NCI-H1417 (cell line): Measurements from ENCODE around the gene RBM45.
"Not testable (repeated sequence)": the region's sequence is repeated elsewhere in the genome, so short reads cannot be mapped to it uniquely, and the experiment has no call there.

Source experiments
- DNase-seq, 3 experiments: peaks; one replicate each; lab custom pipeline; 2025; lab: John Stamatoyannopoulos, UW

The RBM45 gene

GRCh38 chr2:178106053-178106452, 6.2 kb upstream of the RBM45 start:
- DNase-seq = no peak

GRCh38 chr2:178108176-178108575, 4.1 kb upstream of the RBM45 start:
- DNase-seq = no peak

- DNase-seq = peak; percentile 15 to 73 (median 42)
Measured at GRCh38 chr2:178109813-178110212, 2.4 kb upstream of the RBM45 start.

- peak in 2 of 3 experiments; percentile 5 to 17 for DNase-seq
Measured at GRCh38 chr2:178110681-178111080, 1.6 kb upstream of the RBM45 start.

GRCh38 chr2:178111743-178112142, 494 bp upstream of the RBM45 start:
- no peak for DNase-seq

GRCh38 chr2:178114462-178114861, 2.2 kb downstream of the RBM45 start:
- no peak for DNase-seq

GRCh38 chr2:178115271-178115670, 3.0 kb downstream of the RBM45 start:
- DNase-seq = no peak

GRCh38 chr2:178117725-178118124, 5.5 kb downstream of the RBM45 start:
- DNase-seq = no peak

- DNase-seq = no peak
Measured at GRCh38 chr2:178119179-178119922, 7.1 kb downstream of the RBM45 start.

- no peak for DNase-seq
Measured at GRCh38 chr2:178123163-178123562, 10.9 kb downstream of the RBM45 start.

- DNase-seq = no peak
Measured at GRCh38 chr2:178125125-178125524, 12.9 kb downstream of the RBM45 start.

- no peak for DNase-seq
Measured at GRCh38 chr2:178125862-178126261, 13.6 kb downstream of the RBM45 start.

- DNase-seq = no peak
Measured at GRCh38 chr2:178128836-178129630, 16.8 kb downstream of the RBM45 start.

GRCh38 chr2:178136321-178137025, 24.2 kb downstream of the RBM45 start:
- DNase-seq = no peak

GRCh38 chr2:178142274-178143065, 30.2 kb downstream of the RBM45 start:
- DNase-seq = peak in 1 of 3 experiments; percentile 15

- DNase-seq = no peak
Measured at GRCh38 chr2:178143481-178143880, 31.2 kb downstream of the RBM45 start.

- peak in 1 of 3 experiments; percentile 9 for DNase-seq
Measured at GRCh38 chr2:178152033-178152432, 39.8 kb downstream of the RBM45 start.

- no peak for DNase-seq
Measured at GRCh38 chr2:178152542-178152941, 40.3 kb downstream of the RBM45 start.

GRCh38 chr2:178152977-178153376, 40.7 kb downstream of the RBM45 start:
- DNase-seq = no peak

GRCh38 chr2:178153878-178154277, 41.6 kb downstream of the RBM45 start:
- DNase-seq = not testable (repeated sequence)

- no peak for DNase-seq
Measured at GRCh38 chr2:178155524-178155923, 43.3 kb downstream of the RBM45 start.

GRCh38 chr2:178157574-178157973, 45.3 kb downstream of the RBM45 start:
- DNase-seq = no peak
